Transverse colon (tissue), 4 donors: ENCODE results near the gene GSG1L2. TPM values are rescaled to one million over a fixed set of nuclear protein-coding genes. Genes with fewer than 3 reads are reported as not detected.

Experiments used
- DNase-seq: peaks from one replicate; pipeline ENCODE4 v3.0.0-alpha.2; 2019
- H3K27ac ChIP-seq, 4 donors: fragments of 200-600 bp; sonication (generic); 2 replicates each; pipeline ENCODE4 v1.5.1; 2016 to 2018; ENCODE audit warnings: inconsistent platforms in 4 of 4
- H3K27me3 ChIP-seq: fragments of 200-600 bp; sonication (generic); 2 replicates; pipeline ENCODE4 v1.5.1; 2017; ENCODE audit warnings: inconsistent platforms
- H3K36me3 ChIP-seq, 4 donors: fragments of 200-600 bp; sonication (generic); 2 replicates each; pipeline ENCODE4 v1.5.1; 2017 to 2019; ENCODE audit warnings: inconsistent platforms in 4 of 4
- H3K4me1 ChIP-seq, 4 donors: fragments of 200-600 bp; sonication (generic); 2 replicates each; pipeline ENCODE4 v1.5.1; 2017 to 2020; ENCODE audit warnings: inconsistent platforms in 4 of 4
- H3K4me3 ChIP-seq, 4 donors: fragments of 200-600 bp; sonication (generic); 1 replicate in 1 of 4; 2 replicates in 3 of 4; pipeline versions ENCODE4 v1.5.1 to v1.6.1; 2017 to 2019; ENCODE audit warnings: inconsistent platforms in 4 of 4
- H3K9me3 ChIP-seq, 2 donors: fragments of 200-600 bp; sonication (generic); 2 replicates each; pipeline ENCODE4 v1.5.1; 2017 to 2019; ENCODE audit warnings: inconsistent platforms in 2 of 2
- CTCF ChIP-seq, 5 experiments: fragments of 200-600 bp in 3 of 5; fragments of 450-650 bp in 2 of 5; sonication (generic) in 3 of 5; IDR thresholded peaks; 1 replicate in 2 of 5; 2 replicates in 3 of 5; pipeline ENCODE4 v1.5.1; 2016 to 2017; ENCODE audit warnings: antibody characterized with exemption in 5 of 5, inconsistent platforms in 3 of 5, mild to moderate bottlenecking in 2 of 5, moderate library complexity in 1 of 5
- EP300 ChIP-seq: sonication (generic); formaldehyde crosslinking; IDR thresholded peaks from one replicate; pipeline ENCODE4 v1.6.1; 2017; ENCODE audit warnings: antibody characterized with exemption, low read depth
- POLR2A ChIP-seq: fragments of 450-650 bp; IDR thresholded peaks from one replicate; pipeline ENCODE4 v1.6.1; 2016; ENCODE audit warnings: antibody characterized with exemption, mild to moderate bottlenecking, moderate library complexity
- POLR2AphosphoS5 ChIP-seq, 3 donors: sonication (generic); formaldehyde crosslinking; IDR thresholded peaks; one replicate each; pipeline ENCODE4 v1.6.1; 2016; ENCODE audit warnings: antibody characterized with exemption in 3 of 3
- WGBS, 2 donors: methylation state at CpG; one replicate each; pipeline ENCODE4 v1.1.5; 2018; ENCODE audit warnings: low coverage in 1 of 2; 5-methylcytosine and 5-hydroxymethylcytosine counted together
- in situ Hi-C, 4 donors: fragments of 200-750 bp; cut with MboI; loops; one replicate each; pipeline versions ENCODE4 v1.15.0 to v1.15.1; 2017; ENCODE audit warnings: low sequenced_read_pairs in 3 of 4, low pct_ligation_motif_present in 1 of 4, low pct_unique_long_range_greater_than_20kb in 1 of 4
- intact Hi-C: fragments of 100-400 bp; cut with DNase I; formaldehyde crosslinking; loops from one replicate; pipeline ENCODE4 v1.15.1; 2023; ENCODE audit warnings: low total_unique reads
- total RNA-seq, 4 donors: library from RNA; depleted of rRNA; stranded (reverse); fragments of >200 nt; gene quantifications; one replicate each; pipeline ENCODE4 v1.1.0, GENCODE V29; 2016

GSG1L2 gene
- not detected for total RNA-seq

GRCh38 chr17:9821921-9822320 lies at the start of gene GSG1L2:
TSS of gene GSG1L2 (minus strand) at chr17:9822079. CDS start at chr17:9822071, 8 bp downstream.
- H3K4me3 ChIP-seq, result no peak within 1 kb of the TSS
- no peak within 1 kb of the TSS for H3K27ac ChIP-seq
- no peaks in the 10 kb centered on the region for H3K36me3 ChIP-seq
- DNase-seq, result no peak
- H3K9me3 ChIP-seq, result no peaks in the 10 kb centered on the region
- WGBS, 2 donors, result 68% methylated on average over 14 of the region's 15 CpGs; no CpG with 5 or more reads in 1 of the 2 donors
- no peaks in the 10 kb centered on the region for H3K27me3 ChIP-seq
- intact Hi-C loops (no loop called here), in situ Hi-C loops (no loop called here)
- H3K4me1 ChIP-seq, result no peaks in the 10 kb centered on the region
- TF ChIP-seq CTCF (IDR thresholded peaks at IDR 0.05) (no peak), POLR2AphosphoS5 (IDR thresholded peaks at IDR 0.05) (no peak), EP300 (no peak), POLR2A (no peak)

- H3K4me1 ChIP-seq, result no peaks in the 10 kb centered on the region
- no peak overlapping the region for H3K27ac ChIP-seq
- H3K27me3 ChIP-seq, result no peaks in the 10 kb centered on the region
- H3K36me3 ChIP-seq, result no peaks in the 10 kb centered on the region
- in situ Hi-C loops (no loop called here), intact Hi-C loops (no loop called here)
- TF ChIP-seq POLR2A, result no peak
- no peak for TF ChIP-seq EP300
- TF ChIP-seq CTCF (IDR thresholded peaks at IDR 0.05), result no peak
- no peak for TF ChIP-seq POLR2AphosphoS5 (IDR thresholded peaks at IDR 0.05)
- H3K9me3 ChIP-seq, result no peaks in the 10 kb centered on the region
- 29 to 63% methylated on average over 1 to 3 of the region's 3 CpGs for WGBS, 2 donors
- DNase-seq, result no peak
- H3K4me3 ChIP-seq, result no peak overlapping the region
These were observed 46.7 kb upstream of the GSG1L2 start for GRCh38 chr17:9868552-9868951.

GRCh38 chr17:9865586-9865985 lies 43.7 kb upstream of the GSG1L2 start:
- intact Hi-C loops, result no loop called here
- no peak for DNase-seq
- Histone ChIP-seq H3K4me1 (no peaks in the 10 kb centered on the region), H3K4me3 (no peak overlapping the region), H3K27me3 (no peaks in the 10 kb centered on the region), H3K9me3 (no peaks in the 10 kb centered on the region), H3K36me3 (no peaks in the 10 kb centered on the region), H3K27ac (no peak overlapping the region)
- 40 to 43% methylated on average over 1 of the region's 1 CpG for WGBS, 2 donors
- no peak for TF ChIP-seq CTCF (IDR thresholded peaks at IDR 0.05)
- TF ChIP-seq POLR2AphosphoS5 (IDR thresholded peaks at IDR 0.05), result no peak
- TF ChIP-seq POLR2A, result no peak
- no peak for TF ChIP-seq EP300
- in situ Hi-C loops, result no loop called here

GRCh38 chr17:9862949-9863348 lies 41.1 kb upstream of the GSG1L2 start:
- Histone ChIP-seq H3K36me3 (no peaks in the 10 kb centered on the region), H3K4me1 (no peaks in the 10 kb centered on the region), H3K27ac (no peak overlapping the region), H3K4me3 (no peak overlapping the region), H3K9me3 (no peaks in the 10 kb centered on the region), H3K27me3 (no peaks in the 10 kb centered on the region)
- TF ChIP-seq POLR2A (no peak), EP300 (no peak), POLR2AphosphoS5 (IDR thresholded peaks at IDR 0.05) (no peak), CTCF (IDR thresholded peaks at IDR 0.05) (no peak)
- WGBS, 2 donors, result 63% methylated on average over 4 of the region's 4 CpGs; no CpG with 5 or more reads in 1 of the 2 donors
- in situ Hi-C loops (no loop called here), intact Hi-C loops (no loop called here)
- no peak for DNase-seq
